PFSK-1 (cell line): ENCODE measurements around the gene ARSG.

ENCODE experiments used
- FOXP2 ChIP-seq: optimal IDR thresholded peaks from 2 replicates; pipeline ENCODE3; 2011; ENCODE audit warnings: borderline replicate concordance, control low read depth, inconsistent platforms; ENCODE audit not compliant: insufficient read depth; ENCODE audit errors: extremely low read length, extremely low read depth
- POLR2AphosphoS5 ChIP-seq: IDR thresholded peaks from 2 replicates; pipeline ENCODE4 v1.6.1; 2012; ENCODE audit warnings: low read depth, mild to moderate bottlenecking, control low read depth, low read length, moderate library complexity
- TAF1 ChIP-seq: IDR thresholded peaks from 2 replicates; pipeline ENCODE4 v1.6.1; 2012; ENCODE audit warnings: low read length, control low read depth, borderline replicate concordance; ENCODE audit not compliant: insufficient read depth

DNA sequence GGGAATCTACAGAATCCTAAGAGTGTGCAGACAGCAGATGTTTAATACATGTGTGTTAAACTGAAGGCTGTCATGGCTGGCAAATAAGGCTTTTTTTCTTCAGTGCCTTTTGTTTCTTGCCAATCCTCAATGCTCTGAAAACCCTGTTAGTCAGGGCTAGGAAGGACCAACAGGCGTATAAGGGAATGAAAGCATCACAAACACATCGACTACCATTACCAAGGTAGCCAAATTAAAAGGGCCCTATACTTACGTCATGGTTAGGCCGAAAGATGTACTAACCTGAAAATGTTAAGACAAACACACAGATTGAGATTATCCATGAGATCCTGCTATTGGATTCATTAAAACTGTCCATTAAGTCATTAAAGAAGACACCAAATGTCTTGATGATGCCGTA, 13.5 kb upstream of the ARSG start:
- TF ChIP-seq POLR2AphosphoS5 (no peak), FOXP2 (no peak), TAF1 (no peak)
